B cell (primary cell): ENCODE results near the gene FALEC. TPM values are rescaled to one million over a fixed set of nuclear protein-coding genes. Genes with fewer than 3 reads are reported as not detected.

ENCODE experiments used
- ATAC-seq: fragments of 200-7000 bp; cut with Tn5 transposase; one replicate; pipeline ENCODE4 v1.10.0; 2021; ENCODE audit warnings: low read depth, mild to moderate bottlenecking, moderate number of reproducible peaks, moderate library complexity
- CTCF ChIA-PET: fragments of 350-600 bp; sonication (Branson Sonifier 250); formaldehyde crosslinking; loops from one replicate; lab custom pipeline; 2021; ENCODE audit warnings: antibody characterized with exemption, inconsistent platforms; lab: Charles Lee
- POLR2A ChIA-PET: fragments of 350-600 bp; sonication (Branson Sonifier 250); formaldehyde crosslinking; loops from one replicate; lab custom pipeline; 2021; ENCODE audit warnings: antibody characterized with exemption; lab: Charles Lee
- DNase-seq: peaks from one replicate; pipeline ENCODE4 v3.0.0; 2013
- H2AFZ ChIP-seq: 2 replicates; pipeline ENCODE4 v1.6.1; 2012; ENCODE audit warnings: mild to moderate bottlenecking, low read depth, low read length; ENCODE audit not compliant: insufficient read depth, poor library complexity, severe bottlenecking
- H3K27ac ChIP-seq, 2 donors: 1 replicate in 1 of 2; 2 replicates in 1 of 2; pipeline ENCODE4 v1.5.1; 2012 to 2013; ENCODE audit warnings: low read length in 2 of 2, mild to moderate bottlenecking in 2 of 2, moderate library complexity in 1 of 2
- H3K27me3 ChIP-seq, 4 experiments: fragments of 200-600 bp in 1 of 4; sonication (generic) in 1 of 4; replicated peaks in 1 of 4; 1 replicate in 2 of 4; 2 replicates in 2 of 4; pipeline versions ENCODE4 v1.6.1 to v1.7.0; 2013 to 2016; ENCODE audit warnings: low read length in 3 of 4, mild to moderate bottlenecking in 2 of 4, mixed read lengths in 1 of 4, moderate library complexity in 1 of 4; ENCODE audit not compliant: insufficient read depth in 4 of 4, control insufficient read depth in 3 of 4; ENCODE audit errors: control extremely low read depth in 1 of 4
- H3K36me3 ChIP-seq, 2 experiments: replicated peaks in 1 of 2; 1 replicate in 1 of 2; 2 replicates in 1 of 2; pipeline versions ENCODE4 v1.6.1 to v1.7.1; 2013; ENCODE audit warnings: low read length in 1 of 2; ENCODE audit not compliant: insufficient read depth in 2 of 2, control insufficient read depth in 1 of 2; ENCODE audit errors: control extremely low read depth in 1 of 2, extremely low read depth in 1 of 2
- H3K4me1 ChIP-seq, 2 donors: fragments of 200-600 bp in 1 of 2; sonication (generic) in 1 of 2; 1 replicate in 1 of 2; 2 replicates in 1 of 2; pipeline versions ENCODE4 v1.5.1 to v1.6.1; 2013 to 2017; ENCODE audit warnings: low read length in 2 of 2; ENCODE audit not compliant: control insufficient read depth in 2 of 2, insufficient read depth in 2 of 2
- H3K4me2 ChIP-seq: replicated peaks from 2 replicates; pipeline ENCODE3; 2012; ENCODE audit warnings: mild to moderate bottlenecking, low read depth, low read length; ENCODE audit not compliant: poor library complexity, severe bottlenecking
- H3K4me3 ChIP-seq, 5 experiments: fragments of 200-600 bp in 1 of 5; sonication (generic) in 1 of 5; 1 replicate in 3 of 5; 2 replicates in 2 of 5; pipeline versions ENCODE4 v1.5.1 to v1.7.0; 2011 to 2016; ENCODE audit warnings: low read length in 4 of 5, mild to moderate bottlenecking in 4 of 5, low read depth in 2 of 5, control low read depth in 1 of 5, moderate library complexity in 1 of 5; ENCODE audit not compliant: insufficient read depth in 1 of 5; ENCODE audit errors: control extremely low read depth in 1 of 5, extremely low read depth in 1 of 5
- H3K79me2 ChIP-seq: fragments of 200-600 bp; sonication (generic); one replicate; pipeline ENCODE4 v1.6.0; 2016; ENCODE audit warnings: low read length; ENCODE audit not compliant: control insufficient read depth, insufficient read depth
- H3K9ac ChIP-seq: fragments of 200-600 bp; sonication (generic); 2 replicates; pipeline ENCODE4 v1.6.1; 2017; ENCODE audit warnings: mild to moderate bottlenecking, low read length, moderate library complexity
- H3K9me3 ChIP-seq, 3 donors: one replicate each; pipeline versions ENCODE4 v1.6.1 to v1.7.1; 2013; ENCODE audit warnings: low read length in 2 of 3; ENCODE audit not compliant: control insufficient read depth in 2 of 3, insufficient read depth in 1 of 3; ENCODE audit errors: control extremely low read depth in 1 of 3
- H4K20me1 ChIP-seq: 2 replicates; pipeline ENCODE4 v1.6.0; 2012; ENCODE audit warnings: mild to moderate bottlenecking, low read length; ENCODE audit not compliant: insufficient read depth, control insufficient read depth, poor library complexity, severe bottlenecking
- H3K27ac Mint-ChIP-seq: one replicate; pipeline ENCODE4 v1.8.0; 2021; ENCODE audit warnings: mixed read lengths
- H3K27me3 Mint-ChIP-seq: one replicate; pipeline ENCODE4 v1.8.0; 2021; ENCODE audit warnings: mixed read lengths
- H3K4me1 Mint-ChIP-seq: one replicate; pipeline ENCODE4 v1.8.0; 2021; ENCODE audit warnings: mixed read lengths
- H3K4me3 Mint-ChIP-seq: one replicate; pipeline ENCODE4 v1.8.0; 2021; ENCODE audit warnings: mixed read lengths
- H3K9me3 Mint-ChIP-seq: one replicate; pipeline ENCODE4 v1.8.0; 2022; ENCODE audit warnings: mixed read lengths; ENCODE audit not compliant: insufficient read depth
- EZH2 ChIP-seq: IDR thresholded peaks from 2 replicates; pipeline ENCODE4 v1.6.1; 2012; ENCODE audit warnings: borderline replicate concordance, low read depth, mild to moderate bottlenecking, moderate library complexity, low read length; ENCODE audit not compliant: insufficient read depth, poor library complexity, severe bottlenecking
- WGBS: methylation state at CpG from one replicate; pipeline ENCODE4 v1.1.5; 2013; ENCODE audit warnings: missing lambda C conversion rate; ENCODE audit not compliant: insufficient coverage; 5-methylcytosine and 5-hydroxymethylcytosine counted together
- intact Hi-C: fragments of 100-400 bp; cut with micrococcal nuclease; formaldehyde crosslinking; loops from one replicate; pipeline ENCODE4 v1.10.0; 2022
- polyA plus RNA-seq: library from polyadenylated mRNA; depleted of rRNA; stranded (reverse); fragments of >200 nt; gene quantifications from 2 replicates; pipeline ENCODE4 v1.2.3, GENCODE V29; 2012
- total RNA-seq, 2 donors: library from RNA; stranded (reverse); fragments of 120-200 nt in 1 of 2; gene quantifications; 1 replicate in 1 of 2; 2 replicates in 1 of 2; pipeline versions ENCODE4 v1.2.3 to v1.2.4, GENCODE V29; 2013 to 2022
- TF ChIP-seq, protein P1 (sequence below): fragments of 200-600 bp; IDR thresholded peaks from one replicate; pipeline ENCODE4 v1.8.0; 2022; ENCODE audit warnings: antibody characterized with exemption, mild to moderate bottlenecking

Gene FALEC
- total and polyA plus RNA-seq, 2 donors (not counting 1 experiment from before 2014, with no cell fraction given): 1.1 to 2.6 TPM

DNA sequence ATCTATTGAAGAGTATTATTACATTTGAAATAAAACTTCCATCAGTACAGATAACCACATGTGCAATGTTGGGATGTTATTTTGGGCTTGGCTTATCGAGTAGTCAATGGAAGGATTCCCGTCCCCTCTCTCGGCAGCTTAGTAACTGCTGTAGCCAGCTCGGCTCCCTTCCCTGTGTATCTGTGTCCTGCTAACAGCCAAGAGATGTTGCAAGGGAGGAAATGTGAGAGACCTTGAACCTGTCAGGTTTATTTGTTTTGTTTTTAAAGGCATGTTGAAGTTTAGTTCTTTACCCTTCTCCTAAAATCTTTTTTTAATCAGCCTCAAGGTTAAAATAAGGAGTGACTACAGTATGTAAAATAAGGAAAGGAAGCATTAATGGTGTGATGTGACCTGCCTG lies 41.9 kb upstream of the FALEC start:
- no peaks in the 10 kb centered on the region for H3K79me2 ChIP-seq
- Mint-ChIP-seq H3K9me3 (no peaks in the 10 kb centered on the region), H3K4me1 (no peaks in the 10 kb centered on the region), H3K27me3 (no peaks in the 10 kb centered on the region), H3K4me3 (no peak overlapping the region), H3K27ac (no peak overlapping the region)
- peaks cover 12 to 38% of the 10 kb centered on the region in 2 experiments for H3K36me3 ChIP-seq
- H2AFZ ChIP-seq: no peak overlapping the region
- ATAC-seq: no peak
- CTCF ChIA-PET: no interaction called here
- no peaks in the 10 kb centered on the region for H3K4me1 ChIP-seq
- H3K4me2 ChIP-seq: no peak overlapping the region
- POLR2A ChIA-PET: interaction anchor here (0.5 kb wide), 1 partner anchor 213 kb away, joined by 6 read pairs; no protein-coding TSS in a partner anchor
- H3K27me3 ChIP-seq: no peaks in the 10 kb centered on the region
- TF ChIP-seq, protein P1, sequence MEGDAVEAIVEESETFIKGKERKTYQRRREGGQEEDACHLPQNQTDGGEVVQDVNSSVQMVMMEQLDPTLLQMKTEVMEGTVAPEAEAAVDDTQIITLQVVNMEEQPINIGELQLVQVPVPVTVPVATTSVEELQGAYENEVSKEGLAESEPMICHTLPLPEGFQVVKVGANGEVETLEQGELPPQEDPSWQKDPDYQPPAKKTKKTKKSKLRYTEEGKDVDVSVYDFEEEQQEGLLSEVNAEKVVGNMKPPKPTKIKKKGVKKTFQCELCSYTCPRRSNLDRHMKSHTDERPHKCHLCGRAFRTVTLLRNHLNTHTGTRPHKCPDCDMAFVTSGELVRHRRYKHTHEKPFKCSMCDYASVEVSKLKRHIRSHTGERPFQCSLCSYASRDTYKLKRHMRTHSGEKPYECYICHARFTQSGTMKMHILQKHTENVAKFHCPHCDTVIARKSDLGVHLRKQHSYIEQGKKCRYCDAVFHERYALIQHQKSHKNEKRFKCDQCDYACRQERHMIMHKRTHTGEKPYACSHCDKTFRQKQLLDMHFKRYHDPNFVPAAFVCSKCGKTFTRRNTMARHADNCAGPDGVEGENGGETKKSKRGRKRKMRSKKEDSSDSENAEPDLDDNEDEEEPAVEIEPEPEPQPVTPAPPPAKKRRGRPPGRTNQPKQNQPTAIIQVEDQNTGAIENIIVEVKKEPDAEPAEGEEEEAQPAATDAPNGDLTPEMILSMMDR: no peak
- no peak for TF ChIP-seq EZH2
- H3K4me3 ChIP-seq: no peak overlapping the region
- WGBS: 100% methylated on average over 3 of the region's 4 CpGs
- no peaks in the 10 kb centered on the region for H3K9me3 ChIP-seq
- H3K9ac ChIP-seq: no peak overlapping the region
- DNase-seq: no peak
- intact Hi-C loops: no loop called here
- H4K20me1 ChIP-seq: no peaks in the 10 kb centered on the region
- no peak overlapping the region for H3K27ac ChIP-seq

DNA sequence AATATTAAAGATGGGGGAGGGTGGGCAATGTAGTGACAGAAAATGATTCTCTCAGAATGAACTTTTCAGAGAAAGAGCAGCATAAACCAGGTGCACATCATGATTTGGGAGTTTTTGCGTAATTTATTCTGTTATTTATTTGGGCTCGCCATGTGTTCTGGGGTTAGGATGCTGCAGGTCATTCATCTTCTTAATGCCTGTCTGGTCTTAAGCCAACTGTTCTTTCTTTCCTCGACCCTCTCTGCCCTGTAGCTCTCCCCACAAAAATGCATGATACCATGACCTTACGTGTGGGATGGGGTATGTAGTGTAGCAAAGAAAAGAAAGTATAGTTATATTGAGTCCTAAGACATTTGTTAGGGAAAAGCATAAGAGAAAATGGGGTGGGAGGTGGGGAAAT lies 40.7 kb upstream of the FALEC start:
- Histone ChIP-seq H3K27ac (no peak overlapping the region), H3K4me2 (no peak overlapping the region), H3K27me3 (no peaks in the 10 kb centered on the region), H3K4me1 (no peaks in the 10 kb centered on the region), H2AFZ (no peak overlapping the region), H3K9ac (no peak overlapping the region), H3K4me3 (no peak overlapping the region), H3K79me2 (no peaks in the 10 kb centered on the region), H3K9me3 (no peaks in the 10 kb centered on the region), H3K36me3 (peaks cover 12 to 37% of the 10 kb centered on the region in 2 experiments), H4K20me1 (no peaks in the 10 kb centered on the region)
- intact Hi-C loops: no loop called here
- Mint-ChIP-seq H3K4me1 (no peaks in the 10 kb centered on the region), H3K9me3 (no peaks in the 10 kb centered on the region), H3K4me3 (no peak overlapping the region), H3K27ac (no peak overlapping the region), H3K27me3 (no peaks in the 10 kb centered on the region)
- ATAC-seq (no peak), DNase-seq (no peak)
- TF ChIP-seq, protein P1: no peak
- TF ChIP-seq EZH2: no peak
- WGBS: 100% methylated on average over 3 of the region's 4 CpGs
- CTCF ChIA-PET: no interaction called here
- POLR2A ChIA-PET: no interaction called here
